Vagina (tissue), 2 donors: ENCODE data around the gene EMC8.

ENCODE experiments used
- POLR2A ChIP-seq, 2 donors: fragments of 450-650 bp; IDR thresholded peaks; one replicate each; pipeline ENCODE4 v1.6.1; 2017; ENCODE audit warnings: antibody characterized with exemption in 2 of 2, mild to moderate bottlenecking in 2 of 2, moderate library complexity in 2 of 2
- POLR2AphosphoS5 ChIP-seq, 2 donors: sonication (generic); formaldehyde crosslinking; IDR thresholded peaks; one replicate each; pipeline ENCODE4 v1.9.0; 2017; ENCODE audit warnings: antibody characterized with exemption in 2 of 2, mild to moderate bottlenecking in 2 of 2, low read depth in 1 of 2; ENCODE audit not compliant: insufficient read depth in 1 of 2
- TF ChIP-seq, protein P1 (sequence below), 3 experiments: fragments of 450-650 bp in 2 of 3; fragments of 200-600 bp in 1 of 3; sonication (generic) in 1 of 3; IDR thresholded peaks; one replicate each; pipeline ENCODE4 v1.5.1; 2017 to 2019; ENCODE audit warnings: antibody characterized with exemption in 3 of 3, mild to moderate bottlenecking in 2 of 3, moderate library complexity in 2 of 3

DNA sequence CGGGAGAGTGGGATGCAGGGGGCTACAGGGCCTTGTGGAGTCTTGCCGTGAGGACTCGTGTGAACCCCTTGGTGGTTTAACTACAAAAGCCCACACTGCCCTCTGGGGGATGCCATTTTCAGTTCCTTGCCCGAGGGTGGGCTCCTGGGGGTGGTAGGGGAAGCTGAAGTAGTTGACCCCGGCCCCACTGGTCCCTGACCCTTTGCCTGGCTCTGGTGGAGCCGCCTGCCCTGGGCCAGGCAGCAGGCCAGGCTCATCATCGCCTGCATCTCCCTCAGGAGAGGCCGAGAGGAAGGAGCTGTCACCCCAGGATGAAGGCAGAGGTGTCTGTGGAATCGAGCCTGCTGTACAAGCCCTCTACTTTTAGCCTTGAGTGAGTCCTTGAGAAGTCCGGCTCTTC is 10.3 kb upstream of the EMC8 start:
- TF ChIP-seq POLR2A (IDR thresholded peaks at IDR 0.05), result no peak
- TF ChIP-seq, protein P1, sequence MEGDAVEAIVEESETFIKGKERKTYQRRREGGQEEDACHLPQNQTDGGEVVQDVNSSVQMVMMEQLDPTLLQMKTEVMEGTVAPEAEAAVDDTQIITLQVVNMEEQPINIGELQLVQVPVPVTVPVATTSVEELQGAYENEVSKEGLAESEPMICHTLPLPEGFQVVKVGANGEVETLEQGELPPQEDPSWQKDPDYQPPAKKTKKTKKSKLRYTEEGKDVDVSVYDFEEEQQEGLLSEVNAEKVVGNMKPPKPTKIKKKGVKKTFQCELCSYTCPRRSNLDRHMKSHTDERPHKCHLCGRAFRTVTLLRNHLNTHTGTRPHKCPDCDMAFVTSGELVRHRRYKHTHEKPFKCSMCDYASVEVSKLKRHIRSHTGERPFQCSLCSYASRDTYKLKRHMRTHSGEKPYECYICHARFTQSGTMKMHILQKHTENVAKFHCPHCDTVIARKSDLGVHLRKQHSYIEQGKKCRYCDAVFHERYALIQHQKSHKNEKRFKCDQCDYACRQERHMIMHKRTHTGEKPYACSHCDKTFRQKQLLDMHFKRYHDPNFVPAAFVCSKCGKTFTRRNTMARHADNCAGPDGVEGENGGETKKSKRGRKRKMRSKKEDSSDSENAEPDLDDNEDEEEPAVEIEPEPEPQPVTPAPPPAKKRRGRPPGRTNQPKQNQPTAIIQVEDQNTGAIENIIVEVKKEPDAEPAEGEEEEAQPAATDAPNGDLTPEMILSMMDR (IDR thresholded peaks at IDR 0.05), result no peak
- no peak for TF ChIP-seq POLR2AphosphoS5 (IDR thresholded peaks at IDR 0.05; ENCODE audit: insufficient read depth in 1 of 2, low read depth in 1 of 2)
